ENCODE data around the gene CDKN1C.

The CDKN1C gene

GRCh38 chr11:2860636-2861035 is 24.9 kb downstream of the CDKN1C start:
- no peak overlapping the region for H3K4me3 ChIP-seq (ENCODE audit: low read depth in 1 of 2, low read length in 1 of 2)
- no peaks in the 10 kb centered on the region for H3K36me3 ChIP-seq
- no peak overlapping the region for H3K27ac ChIP-seq
- no peaks in the 10 kb centered on the region for H3K9me3 ChIP-seq
- TF ChIP-seq CTCF (IDR thresholded peaks at IDR 0.05), result no peak
- H3K27me3 ChIP-seq, result peaks cover 60% of the 10 kb centered on the region
- no peaks in the 10 kb centered on the region for H3K4me1 ChIP-seq (ENCODE audit: control insufficient read depth in 1 of 2, insufficient read depth in 1 of 2, low read depth in 1 of 2, low read length in 1 of 2)

GRCh38 chr11:2859699-2860037 is 25.9 kb downstream of the CDKN1C start:
- Histone ChIP-seq H3K36me3 (no peaks in the 10 kb centered on the region), H3K4me3 (ENCODE audit: low read depth in 1 of 2, low read length in 1 of 2) (no peak overlapping the region), H3K27me3 (peaks cover 50% of the 10 kb centered on the region), H3K27ac (no peak overlapping the region), H3K4me1 (ENCODE audit: control insufficient read depth in 1 of 2, insufficient read depth in 1 of 2, low read depth in 1 of 2, low read length in 1 of 2) (no peaks in the 10 kb centered on the region), H3K9me3 (no peaks in the 10 kb centered on the region)
- TF ChIP-seq CTCF (IDR thresholded peaks at IDR 0.05), result no peak

- H3K27me3 ChIP-seq, result peaks cover 45% of the 10 kb centered on the region
- no peaks in the 10 kb centered on the region for H3K9me3 ChIP-seq
- no peak for TF ChIP-seq CTCF (IDR thresholded peaks at IDR 0.05)
Observed at GRCh38 chr11:2858995-2859698, 26.4 kb downstream of the CDKN1C start.

GRCh38 chr11:2857918-2858317 is 27.7 kb downstream of the CDKN1C start:
- TF ChIP-seq CTCF (IDR thresholded peaks at IDR 0.05), result no peak

More at GRCh38 chr11:2858995-2859698, 26.4 kb downstream of the CDKN1C start:
- H3K36me3 ChIP-seq, result no peaks in the 10 kb centered on the region
- no peak overlapping the region for H3K27ac ChIP-seq
- H3K4me3 ChIP-seq (ENCODE audit: low read depth in 1 of 2, low read length in 1 of 2), result no peak overlapping the region
- H3K4me1 ChIP-seq (ENCODE audit: control insufficient read depth in 1 of 2, insufficient read depth in 1 of 2, low read depth in 1 of 2, low read length in 1 of 2), result no peaks in the 10 kb centered on the region

GRCh38 chr11:2857276-2857675 is 28.3 kb downstream of the CDKN1C start:
- no peak overlapping the region for H3K4me3 ChIP-seq (ENCODE audit: low read depth in 1 of 2, low read length in 1 of 2)
- peaks cover 26% of the 10 kb centered on the region for H3K27me3 ChIP-seq
- TF ChIP-seq CTCF (IDR thresholded peaks at IDR 0.05), result no peak
- H3K36me3 ChIP-seq, result no peaks in the 10 kb centered on the region
- H3K9me3 ChIP-seq, result no peaks in the 10 kb centered on the region
- no peak overlapping the region for H3K27ac ChIP-seq
- H3K4me1 ChIP-seq (ENCODE audit: control insufficient read depth in 1 of 2, insufficient read depth in 1 of 2, low read depth in 1 of 2, low read length in 1 of 2), result no peaks in the 10 kb centered on the region

More at GRCh38 chr11:2857918-2858317, 27.7 kb downstream of the CDKN1C start:
- peaks cover 33% of the 10 kb centered on the region for H3K27me3 ChIP-seq
- no peak overlapping the region for H3K27ac ChIP-seq
- no peaks in the 10 kb centered on the region for H3K4me1 ChIP-seq (ENCODE audit: control insufficient read depth in 1 of 2, insufficient read depth in 1 of 2, low read depth in 1 of 2, low read length in 1 of 2)
- H3K4me3 ChIP-seq (ENCODE audit: low read depth in 1 of 2, low read length in 1 of 2), result no peak overlapping the region
- H3K9me3 ChIP-seq, result no peaks in the 10 kb centered on the region
- no peaks in the 10 kb centered on the region for H3K36me3 ChIP-seq
